ENCODE measurements around the gene SCTR. TPM values are rescaled to one million over a fixed set of nuclear protein-coding genes. Genes with fewer than 3 reads are reported as not detected.

Gene SCTR
- total and polyA plus RNA-seq, 10 donors: 0.39 to 0.54 (median 0.47) TPM; not detected in 6

- Histone ChIP-seq H3K36me3 (no peaks in the 10 kb centered on the region), H3K27ac (no peak overlapping the region), H3K27me3 (replicated peaks in 1 of 7) (peaks cover 0 to 43% (median 0%) of the 10 kb centered on the region in 7 donors), H3K4me1 (peaks cover 0 to 9% (median 1%) of the 10 kb centered on the region in 6 donors), H3K4me3 (no peak overlapping the region), H3K9me3 (no peaks in the 10 kb centered on the region)
- no peak for TF ChIP-seq POLR2A (IDR thresholded peaks at IDR 0.05)
- TF ChIP-seq CTCF (IDR thresholded peaks at IDR 0.05 in 8 of 11, conservative IDR thresholded peaks at IDR 0.05 in 3 of 11): no peak
- TF ChIP-seq POLR2AphosphoS5 (IDR thresholded peaks at IDR 0.05): no peak
- DNase-seq: no peak
- 84 to 94% (median 87%) methylated on average over 12 of the region's 12 CpGs for WGBS, 5 donors
- intact Hi-C loops (cut with DNase I; ENCODE audit: low total_unique reads): loop anchor here (5.0 kb wide), 1 partner anchor 596 kb away; no protein-coding TSS in a partner anchor
Observed at GRCh38 chr2:119478188-119478977, 45.9 kb downstream of the SCTR start.

- peaks cover 0 to 30% (median 0%) of the 10 kb centered on the region in 7 donors for H3K27me3 ChIP-seq (replicated peaks in 1 of 7)
- DNase-seq: no peak
- intact Hi-C loops (cut with DNase I; ENCODE audit: low total_unique reads): loop anchor here (2.0 to 5.0 kb wide), 2 partner anchors 70 to 595 kb away; no protein-coding TSS in a partner anchor
- H3K36me3 ChIP-seq: no peaks in the 10 kb centered on the region
- TF ChIP-seq POLR2A (IDR thresholded peaks at IDR 0.05) (no peak), POLR2AphosphoS5 (IDR thresholded peaks at IDR 0.05) (no peak), CTCF (IDR thresholded peaks at IDR 0.05 in 8 of 11, conservative IDR thresholded peaks at IDR 0.05 in 3 of 11) (no peak)
- no peaks in the 10 kb centered on the region for H3K9me3 ChIP-seq
- 69 to 83% (median 71%) methylated on average over 9 of the region's 9 CpGs for WGBS, 5 donors
- no peak overlapping the region for H3K4me3 ChIP-seq
- peaks cover 0 to 5% (median 0%) of the 10 kb centered on the region in 6 donors for H3K4me1 ChIP-seq
- no peak overlapping the region for H3K27ac ChIP-seq
Observed at GRCh38 chr2:119477113-119477505, 47.2 kb downstream of the SCTR start.

GRCh38 chr2:119476301-119477112 is 47.8 kb downstream of the SCTR start:
- peak; percentile 65 to 92 (median 84) for TF ChIP-seq CTCF (IDR thresholded peaks at IDR 0.05 in 8 of 11, conservative IDR thresholded peaks at IDR 0.05 in 3 of 11)
- no peak for TF ChIP-seq POLR2A (IDR thresholded peaks at IDR 0.05)
- no peak overlapping the region for H3K4me3 ChIP-seq

More at GRCh38 chr2:119476301-119477112, 47.8 kb downstream of the SCTR start:
- no peak overlapping the region for H3K27ac ChIP-seq
- peak; percentile 87 for DNase-seq
- peaks cover 0 to 25% (median 0%) of the 10 kb centered on the region in 7 donors for H3K27me3 ChIP-seq (replicated peaks in 1 of 7)
- H3K9me3 ChIP-seq: no peaks in the 10 kb centered on the region
- H3K4me1 ChIP-seq: peaks cover 0 to 5% (median 0%) of the 10 kb centered on the region in 6 donors
- intact Hi-C loops (cut with DNase I; ENCODE audit: low total_unique reads): loop anchor here (2.0 to 5.0 kb wide), 2 partner anchors 70 to 594 kb away; no protein-coding TSS in a partner anchor
- H3K36me3 ChIP-seq: no peaks in the 10 kb centered on the region
- 26 to 33% (median 28%) methylated on average over 19 to 20 of the region's 20 CpGs for WGBS, 5 donors
